22Rv1 (cell line): Measurements from ENCODE around the gene VGLL4.
A peak's percentile ranks its signal among the peaks of the same experiment; 100 is the strongest.

ENCODE experiments used
- CTCF ChIP-seq: fragments of 450-650 bp; IDR thresholded peaks from 2 replicates; pipeline ENCODE4 v1.5.1; 2017; ENCODE audit warnings: mild to moderate bottlenecking
- ZFX ChIP-seq: fragments of 450-650 bp; IDR thresholded peaks from 2 replicates; pipeline ENCODE4 v1.6.1; 2017; ENCODE audit warnings: antibody characterized with exemption, borderline replicate concordance

DNA sequence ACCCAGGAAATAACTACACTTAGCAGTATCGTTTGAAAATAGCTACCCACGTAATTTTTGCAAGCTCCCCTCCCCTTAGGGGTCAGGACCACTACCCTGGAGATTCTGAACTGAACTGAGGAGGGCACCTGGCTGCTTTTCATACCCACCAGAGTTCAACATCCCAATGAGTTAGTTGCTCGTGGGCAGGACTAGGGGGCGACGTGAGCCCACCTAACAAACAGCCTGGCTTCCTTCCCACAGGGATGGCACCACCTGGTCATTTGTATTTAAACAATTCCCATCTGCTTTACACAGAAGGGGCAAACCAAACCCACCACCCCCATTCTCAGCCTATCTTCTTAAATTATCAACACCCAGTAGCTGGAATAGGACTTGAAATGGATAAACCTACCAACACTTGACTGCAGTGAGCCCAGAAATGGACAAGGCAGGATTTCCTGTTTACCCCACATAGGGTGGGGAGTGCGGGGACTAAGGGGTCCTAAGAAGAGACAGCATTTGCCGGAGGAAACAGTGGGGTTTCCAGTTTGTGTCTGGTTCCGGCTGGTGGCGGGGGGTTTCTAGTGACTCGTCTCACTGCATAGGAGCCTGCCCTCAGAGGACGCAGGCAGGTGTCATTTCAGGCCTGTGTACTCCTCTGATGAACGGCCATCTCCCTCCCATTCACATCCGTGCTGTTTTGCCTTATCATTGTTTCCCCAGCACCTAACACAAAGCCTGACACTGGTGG lies 11.6 kb upstream of the VGLL4 start:
- TF ChIP-seq CTCF (peak; percentile 24; the same call in 1 of the 2 replicates), ZFX (no peak)
